Kidney (tissue), 22 donors: Measurements from ENCODE around the gene KANK3. TPM values are rescaled to one million over a fixed set of nuclear protein-coding genes. Genes with fewer than 3 reads are reported as not detected.

Source experiments
- DNase-seq, 5 donors: peaks; one replicate each; pipeline ENCODE4 v3.0.0-alpha.2; 2013 to 2020
- FAIRE-seq: peaks from 2 replicates; lab custom pipeline; 2012; peaks lifted over from hg19 to GRCh38; lab: Jason Lieb, UNC
- H3K27ac ChIP-seq, 2 donors: one replicate each; pipeline ENCODE4 v1.7.0; 2013; ENCODE audit warnings: low read depth in 2 of 2, low read length in 2 of 2, inconsistent platforms in 1 of 2
- H3K27me3 ChIP-seq: one replicate; pipeline ENCODE4 v1.7.1; 2013; ENCODE audit warnings: low read length, inconsistent platforms; ENCODE audit not compliant: control insufficient read depth, insufficient read depth
- H3K36me3 ChIP-seq, 3 donors: one replicate each; pipeline versions ENCODE4 v1.7.0 to v1.7.1; 2013; ENCODE audit warnings: low read length in 3 of 3, control low read depth in 1 of 3, inconsistent platforms in 1 of 3; ENCODE audit not compliant: insufficient read depth in 3 of 3, control insufficient read depth in 2 of 3
- H3K4me1 ChIP-seq, 3 donors: one replicate each; pipeline versions ENCODE4 v1.7.0 to v1.7.1; 2013; ENCODE audit warnings: low read length in 3 of 3, inconsistent platforms in 1 of 3, low read depth in 1 of 3; ENCODE audit not compliant: control insufficient read depth in 2 of 3, insufficient read depth in 2 of 3
- H3K4me3 ChIP-seq, 3 donors: one replicate each; pipeline versions ENCODE4 v1.7.0 to v1.8.1; 2013; ENCODE audit warnings: low read length in 3 of 3, control low read depth in 1 of 3, inconsistent platforms in 1 of 3
- H3K9ac ChIP-seq, 3 donors: one replicate each; pipeline versions ENCODE4 v1.7.0 to v1.7.1; 2013; ENCODE audit warnings: low read length in 3 of 3, control low read depth in 1 of 3, inconsistent platforms in 1 of 3
- H3K9me3 ChIP-seq, 3 donors: one replicate each; pipeline versions ENCODE4 v1.7.0 to v1.7.1; 2013; ENCODE audit warnings: low read length in 3 of 3, control low read depth in 1 of 3, inconsistent platforms in 1 of 3; ENCODE audit not compliant: control insufficient read depth in 2 of 3, insufficient read depth in 1 of 3
- intact Hi-C: fragments of 100-400 bp; cut with DNase I; formaldehyde crosslinking; loops from one replicate; pipeline ENCODE4 v1.11.1; 2022
- long read RNA-seq, 10 donors: library from polyadenylated mRNA in 1 of 10; unstranded in 1 of 10; transcript quantifications; one replicate each; pipeline ENCODE4 v2.0.0 and lab custom pipeline, GENCODE V29; 2021 to 2026
- polyA plus RNA-seq: library from polyadenylated mRNA; stranded (reverse); fragments of 350-450 nt; fragmentation: Illumina TruSeq; extraction: RNeasy Lipid Tissue Mini Kit (QIAGEN cat#74804); gene quantifications from one replicate; pipeline ENCODE4 v1.2.3, GENCODE V29; 2014; ENCODE audit warnings: low read depth, low replicate concordance; ENCODE audit not compliant: insufficient read depth
- total RNA-seq: library from RNA; stranded (reverse); fragmentation: NEBNext Ultra II Directional; extraction: Animal tissue kit (Norgen Biotek cat#: 25700); gene quantifications from one replicate; pipeline ENCODE4 v1.2.1, GENCODE V29; 2021
- TF ChIP-seq, protein P1 (sequence below): IDR thresholded peaks from 3 replicates; pipeline ENCODE4 v1.5.1; 2012; ENCODE audit warnings: mild to moderate bottlenecking, moderate library complexity, borderline replicate concordance; ENCODE audit not compliant: insufficient read depth; ENCODE audit errors: extremely low read depth
- donor health status: control.
- donor health status: control.
- donor health status: control.
- donor health status: control.
- donor health status: control.
- donor health status: DM: yes; HTN: yes; CAD: no.
- donor health status: Normal renal cell carcinoma (clear cell type).

The KANK3 gene
- total RNA-seq, result 26.6 TPM
- 15.0 TPM for polyA plus RNA-seq
- long read RNA-seq, donor 1, partial matches to known transcripts, result 0 of 3 reads
- long read RNA-seq, donor 1, other reads (novel, unspliced or antisense), result 0 of 3 reads
- long read RNA-seq, donor 2, partial matches to known transcripts, result 0 of 2 reads
- long read RNA-seq, donor 2, other reads (novel, unspliced or antisense), result 0 of 2 reads
- long read RNA-seq, donor 3, partial matches to known transcripts, result 35 of 163 reads
- long read RNA-seq, donor 3, other reads (novel, unspliced or antisense), result 124 of 163 reads
- long read RNA-seq, donor 4, transcript KANK3-201 (11 exons, 2,787 nt), result major isoform, 8 of 8 reads
- long read RNA-seq, donor 4, partial matches to known transcripts, result 0 of 8 reads
- long read RNA-seq, donor 4, other reads (novel, unspliced or antisense), result 0 of 8 reads
- long read RNA-seq, donor 5, partial matches to known transcripts, result 0 of 1 reads
- long read RNA-seq, donor 5, other reads (novel, unspliced or antisense), result 0 of 1 reads
- long read RNA-seq, donor 6, partial matches to known transcripts, result 0 of 1 reads
- long read RNA-seq, donor 6, other reads (novel, unspliced or antisense), result 0 of 1 reads
- long read RNA-seq, donor 7, transcript KANK3-201 (11 exons, 2,787 nt), result major isoform, 54 of 125 reads
- long read RNA-seq, donor 7, partial matches to known transcripts, result 37 of 125 reads
- long read RNA-seq, donor 7, other reads (novel, unspliced or antisense), result 33 of 125 reads
- long read RNA-seq, donor 8, transcript KANK3-201 (11 exons, 2,787 nt), result major isoform, 5 of 5 reads
- long read RNA-seq, donor 8, partial matches to known transcripts, result 0 of 5 reads
- long read RNA-seq, donor 8, other reads (novel, unspliced or antisense), result 0 of 5 reads
- long read RNA-seq, donor 9, partial matches to known transcripts, result 0 of 1 reads
- long read RNA-seq, donor 9, other reads (novel, unspliced or antisense), result 0 of 1 reads
- long read RNA-seq, donor 10, transcript KANK3-201 (11 exons, 2,787 nt), result major isoform, 5 of 143 reads
- long read RNA-seq, donor 10, partial matches to known transcripts, result 33 of 143 reads
- long read RNA-seq, donor 10, other reads (novel, unspliced or antisense), result 105 of 143 reads

DNA sequence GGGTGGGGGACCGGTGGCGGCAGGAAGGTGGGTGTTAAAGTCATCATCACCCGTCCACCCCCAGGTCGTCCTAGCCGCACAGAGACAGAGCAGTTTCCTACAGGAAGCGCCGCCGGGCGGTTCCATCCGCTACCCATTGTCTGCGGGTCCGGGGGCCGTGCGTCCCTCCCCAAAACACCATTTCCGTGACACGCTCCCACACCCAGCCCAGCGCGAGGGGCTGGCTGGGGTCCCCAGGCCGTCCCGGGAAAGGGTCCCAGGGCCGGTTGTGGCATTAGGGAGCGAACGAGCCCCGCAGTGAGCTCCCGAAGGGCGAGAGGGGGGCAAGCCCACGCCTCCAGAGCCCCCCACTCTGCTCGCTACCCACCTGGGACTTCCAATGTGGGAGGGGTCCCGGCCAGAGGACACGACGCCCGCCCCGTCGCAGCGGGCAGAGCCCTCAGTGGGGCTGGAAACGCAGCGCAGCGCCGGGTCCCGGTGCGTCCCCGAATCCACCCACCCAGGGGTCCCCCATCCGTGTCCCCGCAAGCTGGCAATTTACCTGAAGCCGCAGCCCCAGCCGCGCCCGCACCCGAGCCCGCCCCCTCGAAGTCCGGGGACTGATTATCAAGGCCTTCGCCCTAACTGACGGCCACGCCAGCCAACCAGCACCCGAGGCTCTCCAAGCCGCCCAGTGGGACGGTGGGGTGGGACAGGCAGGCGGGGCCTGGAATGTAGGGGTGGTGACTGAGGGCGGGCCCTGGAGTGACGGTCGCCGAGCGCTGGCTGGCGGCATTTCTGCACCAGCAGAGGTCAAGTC, at the start of gene KANK3:
KANK3 (minus strand) TSS at position 579 of the 799 bp plus-strand sequence. CDS start 5,434 bp downstream, outside the sequence.
- H3K9me3 ChIP-seq, result no peaks in the 10 kb centered on the region
- peak; percentile 84 for FAIRE-seq
- H3K36me3 ChIP-seq, result no peaks in the 10 kb centered on the region
- peak within 1 kb of the TSS in 2 of 3 donors; percentile 65 for H3K9ac ChIP-seq
- H3K4me3 ChIP-seq, result peak within 1 kb of the TSS in 2 of 3 donors; percentile 29 to 61
- H3K4me1 ChIP-seq, result no peaks in the 10 kb centered on the region
- intact Hi-C loops, result no loop called here
- H3K27me3 ChIP-seq, result peaks cover 3% of the 10 kb centered on the region
- peak within 1 kb of the TSS; percentile 89 to 91 for H3K27ac ChIP-seq
- TF ChIP-seq, protein P1, sequence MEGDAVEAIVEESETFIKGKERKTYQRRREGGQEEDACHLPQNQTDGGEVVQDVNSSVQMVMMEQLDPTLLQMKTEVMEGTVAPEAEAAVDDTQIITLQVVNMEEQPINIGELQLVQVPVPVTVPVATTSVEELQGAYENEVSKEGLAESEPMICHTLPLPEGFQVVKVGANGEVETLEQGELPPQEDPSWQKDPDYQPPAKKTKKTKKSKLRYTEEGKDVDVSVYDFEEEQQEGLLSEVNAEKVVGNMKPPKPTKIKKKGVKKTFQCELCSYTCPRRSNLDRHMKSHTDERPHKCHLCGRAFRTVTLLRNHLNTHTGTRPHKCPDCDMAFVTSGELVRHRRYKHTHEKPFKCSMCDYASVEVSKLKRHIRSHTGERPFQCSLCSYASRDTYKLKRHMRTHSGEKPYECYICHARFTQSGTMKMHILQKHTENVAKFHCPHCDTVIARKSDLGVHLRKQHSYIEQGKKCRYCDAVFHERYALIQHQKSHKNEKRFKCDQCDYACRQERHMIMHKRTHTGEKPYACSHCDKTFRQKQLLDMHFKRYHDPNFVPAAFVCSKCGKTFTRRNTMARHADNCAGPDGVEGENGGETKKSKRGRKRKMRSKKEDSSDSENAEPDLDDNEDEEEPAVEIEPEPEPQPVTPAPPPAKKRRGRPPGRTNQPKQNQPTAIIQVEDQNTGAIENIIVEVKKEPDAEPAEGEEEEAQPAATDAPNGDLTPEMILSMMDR, result no peak
- peak; percentile 95 to 99 (median 96) for DNase-seq

DNA sequence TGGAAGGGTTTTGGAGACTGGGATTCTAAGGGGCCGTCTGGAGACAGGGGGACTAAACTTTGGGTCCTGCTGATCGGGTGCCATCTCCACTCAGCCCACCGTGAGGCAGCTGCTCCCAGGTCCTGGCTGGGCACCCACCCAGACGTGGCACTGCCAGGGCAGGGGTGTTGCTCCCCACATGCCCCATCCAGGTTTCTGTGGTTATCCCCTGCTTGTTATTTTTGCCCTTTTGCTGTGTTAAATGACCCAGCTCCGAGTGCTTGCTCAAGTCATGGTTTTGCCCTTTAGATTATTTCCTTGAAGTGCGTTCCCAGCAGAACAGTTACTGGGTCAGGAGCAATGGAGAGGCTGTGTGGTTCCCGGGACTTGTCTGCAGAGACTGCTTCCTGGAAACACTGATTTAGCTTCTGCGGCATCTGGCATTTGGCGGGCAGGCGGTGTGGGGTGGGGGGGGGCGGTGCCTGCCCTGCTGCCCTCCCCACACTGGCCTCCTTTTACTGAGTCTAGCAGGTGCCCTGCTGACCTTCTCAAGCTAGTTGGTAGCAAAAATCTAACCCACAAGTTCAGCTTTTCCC, 49.0 kb upstream of the KANK3 start:
- intact Hi-C loops, result no loop called here
- FAIRE-seq (no peak), DNase-seq (peak in 2 of 5 donors; percentile 64 to 79)
- TF ChIP-seq, protein P1, result no peak
- no peaks in the 10 kb centered on the region for H3K9me3 ChIP-seq
- H3K27me3 ChIP-seq, result no peaks in the 10 kb centered on the region
- H3K27ac ChIP-seq, result peak overlapping the region; percentile 92 to 94
- H3K4me3 ChIP-seq, result peak overlapping the region in 2 of 3 donors; percentile 14 to 50
- peaks cover 0 to 39% (median 14%) of the 10 kb centered on the region in 3 donors for H3K4me1 ChIP-seq
- H3K9ac ChIP-seq, result peak overlapping the region in 2 of 3 donors; percentile 60 to 65
- no peaks in the 10 kb centered on the region for H3K36me3 ChIP-seq
